ENCODE results near the gene SCLT1.

DNA sequence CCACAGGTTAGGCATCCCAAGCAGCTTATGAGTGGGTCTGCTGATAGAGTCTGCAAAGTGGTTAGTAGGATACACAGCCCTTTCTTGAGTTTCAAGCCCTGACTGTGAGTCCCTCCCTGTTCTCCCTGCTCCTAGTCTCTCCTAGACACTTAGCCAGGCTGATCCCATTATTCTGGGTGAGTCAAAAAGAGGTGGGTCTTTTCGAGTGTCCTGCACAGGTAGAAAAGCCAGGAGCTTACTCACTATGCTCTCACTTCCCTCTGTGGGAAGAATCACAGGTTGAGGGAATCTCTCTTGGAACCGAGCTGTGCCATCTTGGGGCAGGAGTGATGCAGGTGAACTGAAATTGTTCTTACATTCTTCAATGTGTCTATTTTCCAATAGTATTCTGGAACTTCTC lies 29.7 kb downstream of the SCLT1 start:
- TF ChIP-seq TCF12 (IDR thresholded peaks at IDR 0.05; ENCODE audit: low read depth) (no peak), EP300 (IDR thresholded peaks at IDR 0.05; ENCODE audit: borderline replicate concordance) (no peak), TAF1 (IDR thresholded peaks at IDR 0.05; ENCODE audit: low read depth) (no peak), CEBPB (IDR thresholded peaks at IDR 0.05) (no peak), RAD21 (IDR thresholded peaks at IDR 0.05; ENCODE audit: low read depth) (no peak)
- TF ChIP-seq, protein P1, sequence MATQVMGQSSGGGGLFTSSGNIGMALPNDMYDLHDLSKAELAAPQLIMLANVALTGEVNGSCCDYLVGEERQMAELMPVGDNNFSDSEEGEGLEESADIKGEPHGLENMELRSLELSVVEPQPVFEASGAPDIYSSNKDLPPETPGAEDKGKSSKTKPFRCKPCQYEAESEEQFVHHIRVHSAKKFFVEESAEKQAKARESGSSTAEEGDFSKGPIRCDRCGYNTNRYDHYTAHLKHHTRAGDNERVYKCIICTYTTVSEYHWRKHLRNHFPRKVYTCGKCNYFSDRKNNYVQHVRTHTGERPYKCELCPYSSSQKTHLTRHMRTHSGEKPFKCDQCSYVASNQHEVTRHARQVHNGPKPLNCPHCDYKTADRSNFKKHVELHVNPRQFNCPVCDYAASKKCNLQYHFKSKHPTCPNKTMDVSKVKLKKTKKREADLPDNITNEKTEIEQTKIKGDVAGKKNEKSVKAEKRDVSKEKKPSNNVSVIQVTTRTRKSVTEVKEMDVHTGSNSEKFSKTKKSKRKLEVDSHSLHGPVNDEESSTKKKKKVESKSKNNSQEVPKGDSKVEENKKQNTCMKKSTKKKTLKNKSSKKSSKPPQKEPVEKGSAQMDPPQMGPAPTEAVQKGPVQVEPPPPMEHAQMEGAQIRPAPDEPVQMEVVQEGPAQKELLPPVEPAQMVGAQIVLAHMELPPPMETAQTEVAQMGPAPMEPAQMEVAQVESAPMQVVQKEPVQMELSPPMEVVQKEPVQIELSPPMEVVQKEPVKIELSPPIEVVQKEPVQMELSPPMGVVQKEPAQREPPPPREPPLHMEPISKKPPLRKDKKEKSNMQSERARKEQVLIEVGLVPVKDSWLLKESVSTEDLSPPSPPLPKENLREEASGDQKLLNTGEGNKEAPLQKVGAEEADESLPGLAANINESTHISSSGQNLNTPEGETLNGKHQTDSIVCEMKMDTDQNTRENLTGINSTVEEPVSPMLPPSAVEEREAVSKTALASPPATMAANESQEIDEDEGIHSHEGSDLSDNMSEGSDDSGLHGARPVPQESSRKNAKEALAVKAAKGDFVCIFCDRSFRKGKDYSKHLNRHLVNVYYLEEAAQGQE (IDR thresholded peaks at IDR 0.05; ENCODE audit: low read depth), result no peak

Data from Ishikawa (cell line).